ENCODE results near the gene CYTIP. TPM values are rescaled to one million over a fixed set of nuclear protein-coding genes. Genes with fewer than 3 reads are reported as not detected.
A peak's percentile ranks its signal among the peaks of the same experiment; 100 is the strongest.

The CYTIP gene
- total RNA-seq, 1 donor from 2014 or later, result 0.14 TPM

DNA sequence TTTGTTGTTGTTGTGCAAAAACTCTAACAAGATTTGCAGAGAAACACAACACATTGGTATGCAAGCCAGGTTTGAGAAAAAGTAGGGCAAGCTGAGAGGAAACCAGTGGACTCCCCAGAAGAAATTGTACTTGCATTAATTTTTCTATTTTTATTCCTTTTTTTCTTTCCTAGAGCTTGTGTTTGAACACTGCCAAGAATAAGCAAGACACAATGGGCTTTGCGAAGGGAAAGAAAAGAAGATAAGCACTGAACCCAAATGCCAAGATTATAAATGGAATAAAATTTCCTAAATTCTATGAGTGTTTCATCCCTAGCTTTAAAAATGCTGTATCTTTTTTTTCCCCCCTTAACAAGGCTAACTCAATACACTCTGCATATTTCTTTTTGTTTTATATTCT, 17.0 kb upstream of the CYTIP start:
- no peak for DNase-seq (ENCODE audit: low spot score, unreplicated experiment)
- Mint-ChIP-seq H3K27ac (peak overlapping the region; percentile 68), H3K36me3 (ENCODE audit: insufficient read depth) (no peaks in the 10 kb centered on the region), H3K9me3 (ENCODE audit: low read depth) (no peaks in the 10 kb centered on the region), H3K4me1 (ENCODE audit: low read depth) (peaks cover 21% of the 10 kb centered on the region), H3K4me3 (ENCODE audit: low read depth) (no peak overlapping the region), H3K27me3 (no peaks in the 10 kb centered on the region)
- TF ChIP-seq, protein P1, sequence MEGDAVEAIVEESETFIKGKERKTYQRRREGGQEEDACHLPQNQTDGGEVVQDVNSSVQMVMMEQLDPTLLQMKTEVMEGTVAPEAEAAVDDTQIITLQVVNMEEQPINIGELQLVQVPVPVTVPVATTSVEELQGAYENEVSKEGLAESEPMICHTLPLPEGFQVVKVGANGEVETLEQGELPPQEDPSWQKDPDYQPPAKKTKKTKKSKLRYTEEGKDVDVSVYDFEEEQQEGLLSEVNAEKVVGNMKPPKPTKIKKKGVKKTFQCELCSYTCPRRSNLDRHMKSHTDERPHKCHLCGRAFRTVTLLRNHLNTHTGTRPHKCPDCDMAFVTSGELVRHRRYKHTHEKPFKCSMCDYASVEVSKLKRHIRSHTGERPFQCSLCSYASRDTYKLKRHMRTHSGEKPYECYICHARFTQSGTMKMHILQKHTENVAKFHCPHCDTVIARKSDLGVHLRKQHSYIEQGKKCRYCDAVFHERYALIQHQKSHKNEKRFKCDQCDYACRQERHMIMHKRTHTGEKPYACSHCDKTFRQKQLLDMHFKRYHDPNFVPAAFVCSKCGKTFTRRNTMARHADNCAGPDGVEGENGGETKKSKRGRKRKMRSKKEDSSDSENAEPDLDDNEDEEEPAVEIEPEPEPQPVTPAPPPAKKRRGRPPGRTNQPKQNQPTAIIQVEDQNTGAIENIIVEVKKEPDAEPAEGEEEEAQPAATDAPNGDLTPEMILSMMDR (IDR thresholded peaks at IDR 0.05; ENCODE audit: unreplicated experiment), result no peak

- Mint-ChIP-seq H3K27ac (peak overlapping the region; percentile 68), H3K9me3 (ENCODE audit: low read depth) (no peaks in the 10 kb centered on the region), H3K36me3 (ENCODE audit: insufficient read depth) (no peaks in the 10 kb centered on the region), H3K27me3 (no peaks in the 10 kb centered on the region), H3K4me1 (ENCODE audit: low read depth) (peaks cover 21% of the 10 kb centered on the region), H3K4me3 (ENCODE audit: low read depth) (no peak overlapping the region)
- DNase-seq (ENCODE audit: low spot score, unreplicated experiment), result no peak
- TF ChIP-seq, protein P1 (IDR thresholded peaks at IDR 0.05; ENCODE audit: unreplicated experiment), result no peak
These were observed 16.5 kb upstream of the CYTIP start for GRCh38 chr2:157460384-157460837.

DNA sequence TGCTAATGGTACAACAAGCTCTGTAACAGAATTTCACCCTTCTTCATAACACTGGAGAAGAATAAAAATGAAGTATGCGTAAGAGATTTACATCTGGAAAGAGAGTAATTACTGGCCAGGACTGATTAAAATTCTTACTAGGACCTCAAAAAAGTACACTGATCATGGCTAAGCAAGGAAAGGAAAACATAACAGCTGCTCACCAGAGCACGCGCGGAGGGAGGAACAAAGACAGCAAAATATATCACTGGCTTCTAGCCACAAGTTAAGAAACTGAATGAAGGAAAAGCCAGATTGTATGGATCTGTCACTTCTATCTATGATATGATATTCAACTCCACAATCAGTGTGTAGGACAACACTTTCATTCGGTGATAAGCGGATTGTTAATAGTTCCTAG, 15.6 kb upstream of the CYTIP start:
- peak overlapping the region; percentile 5 for H3K27ac Mint-ChIP-seq
- H3K9me3 Mint-ChIP-seq (ENCODE audit: low read depth), result no peaks in the 10 kb centered on the region
- no peaks in the 10 kb centered on the region for H3K27me3 Mint-ChIP-seq
- TF ChIP-seq, protein P1 (IDR thresholded peaks at IDR 0.05; ENCODE audit: unreplicated experiment), result no peak
- no peaks in the 10 kb centered on the region for H3K36me3 Mint-ChIP-seq (ENCODE audit: insufficient read depth)
- H3K4me1 Mint-ChIP-seq (ENCODE audit: low read depth), result peaks cover 21% of the 10 kb centered on the region
- no peak for DNase-seq (ENCODE audit: low spot score, unreplicated experiment)
- no peak overlapping the region for H3K4me3 Mint-ChIP-seq (ENCODE audit: low read depth)

DNA sequence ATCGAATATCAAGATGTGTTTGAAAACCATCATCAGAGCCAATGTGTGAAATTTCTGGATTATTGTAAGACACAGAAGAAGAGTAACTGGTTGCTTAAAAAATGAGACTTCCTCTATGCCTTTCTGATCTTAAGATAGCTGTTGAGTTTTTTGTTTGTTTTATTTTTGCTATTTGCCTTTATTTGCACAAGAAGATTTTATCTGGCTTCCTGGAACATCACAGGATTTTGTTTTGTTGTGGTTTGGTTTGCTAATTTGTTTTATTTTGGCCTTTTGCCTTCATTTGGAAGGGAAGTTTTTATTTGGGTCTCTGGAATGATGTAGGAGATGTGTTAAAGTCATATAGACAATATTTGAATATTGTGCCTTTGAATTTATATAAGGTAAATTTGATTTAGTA, 3.9 kb upstream of the CYTIP start:
- H3K36me3 Mint-ChIP-seq (ENCODE audit: insufficient read depth), result no peaks in the 10 kb centered on the region
- no peak for DNase-seq (ENCODE audit: low spot score, unreplicated experiment)
- H3K9me3 Mint-ChIP-seq (ENCODE audit: low read depth), result no peaks in the 10 kb centered on the region
- no peaks in the 10 kb centered on the region for H3K4me1 Mint-ChIP-seq (ENCODE audit: low read depth)
- H3K27me3 Mint-ChIP-seq, result no peaks in the 10 kb centered on the region
- H3K27ac Mint-ChIP-seq, result no peak overlapping the region
- no peak overlapping the region for H3K4me3 Mint-ChIP-seq (ENCODE audit: low read depth)
- TF ChIP-seq, protein P1 (IDR thresholded peaks at IDR 0.05; ENCODE audit: unreplicated experiment), result no peak

DNA sequence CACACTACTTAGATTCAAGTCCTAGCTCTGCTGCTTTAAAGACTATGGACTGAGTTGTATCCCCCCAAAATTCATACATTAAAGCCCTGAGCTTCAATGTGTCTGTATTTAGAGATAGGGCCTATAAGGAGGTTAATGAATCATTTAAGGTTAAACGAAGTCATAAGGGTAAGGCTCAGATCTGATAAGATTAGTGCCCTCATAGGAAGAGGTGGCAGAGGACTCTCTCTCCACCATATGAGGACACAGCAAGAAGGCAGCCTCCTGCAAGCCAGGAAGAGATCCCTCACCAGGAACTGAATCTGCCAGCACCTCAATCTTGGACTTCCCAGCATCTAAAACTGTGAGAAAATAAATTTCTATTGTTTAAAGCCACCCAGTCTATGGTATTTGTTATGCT, 3.1 kb upstream of the CYTIP start:
- Mint-ChIP-seq H3K27me3 (no peaks in the 10 kb centered on the region), H3K36me3 (ENCODE audit: insufficient read depth) (no peaks in the 10 kb centered on the region), H3K9me3 (ENCODE audit: low read depth) (no peaks in the 10 kb centered on the region), H3K27ac (no peak overlapping the region), H3K4me1 (ENCODE audit: low read depth) (no peaks in the 10 kb centered on the region), H3K4me3 (ENCODE audit: low read depth) (no peak overlapping the region)
- TF ChIP-seq, protein P1 (IDR thresholded peaks at IDR 0.05; ENCODE audit: unreplicated experiment), result no peak
- DNase-seq (ENCODE audit: low spot score, unreplicated experiment), result no peak
